Activated naive CD4-positive, alpha-beta T cell treated with anti-CD3 and anti-CD28 coated beads, Interleukin-2, amount 50 U/mL, for 24 hours (primary cell): ENCODE data around the gene PLCE1.

Experiments
- H3K27ac Mint-ChIP-seq: one replicate; pipeline ENCODE4 v1.8.0; 2021; ENCODE audit warnings: mild to moderate bottlenecking, mixed read lengths
- H3K27me3 Mint-ChIP-seq: one replicate; pipeline ENCODE4 v1.8.0; 2021; ENCODE audit warnings: mixed read lengths
- H3K36me3 Mint-ChIP-seq: one replicate; pipeline ENCODE4 v1.8.0; 2021; ENCODE audit warnings: mixed read lengths
- H3K4me1 Mint-ChIP-seq: one replicate; pipeline ENCODE4 v1.8.0; 2021; ENCODE audit warnings: mixed read lengths
- H3K4me3 Mint-ChIP-seq: one replicate; pipeline ENCODE4 v1.8.0; 2021; ENCODE audit warnings: mild to moderate bottlenecking, mixed read lengths
- H3K9me3 Mint-ChIP-seq: one replicate; pipeline ENCODE4 v1.8.0; 2021; ENCODE audit warnings: mixed read lengths

PLCE1 gene

DNA sequence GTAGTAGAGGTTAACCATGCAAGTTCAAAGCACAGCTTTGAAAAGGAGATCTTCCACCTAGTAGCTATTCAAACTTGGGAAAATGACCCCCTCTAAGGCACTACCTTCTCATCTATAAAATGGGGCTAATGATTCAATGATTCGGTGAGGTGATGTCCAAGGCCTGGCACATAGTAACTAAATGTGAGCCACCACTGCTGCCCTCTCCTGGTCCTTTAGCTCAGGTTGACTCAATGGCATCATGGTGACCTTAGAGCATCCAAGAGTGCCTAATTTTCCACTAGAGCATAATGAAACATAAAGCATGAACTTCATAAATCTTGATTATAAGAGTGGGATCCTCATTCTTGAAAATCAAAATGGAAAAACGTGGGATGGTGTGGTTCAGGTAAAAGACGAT lies 16.3 kb upstream of the PLCE1 start:
- Mint-ChIP-seq H3K4me1 (no peaks in the 10 kb centered on the region), H3K36me3 (no peaks in the 10 kb centered on the region), H3K4me3 (no peak overlapping the region), H3K27me3 (peaks cover 6% of the 10 kb centered on the region), H3K9me3 (peaks cover 5% of the 10 kb centered on the region), H3K27ac (no peak overlapping the region)

DNA sequence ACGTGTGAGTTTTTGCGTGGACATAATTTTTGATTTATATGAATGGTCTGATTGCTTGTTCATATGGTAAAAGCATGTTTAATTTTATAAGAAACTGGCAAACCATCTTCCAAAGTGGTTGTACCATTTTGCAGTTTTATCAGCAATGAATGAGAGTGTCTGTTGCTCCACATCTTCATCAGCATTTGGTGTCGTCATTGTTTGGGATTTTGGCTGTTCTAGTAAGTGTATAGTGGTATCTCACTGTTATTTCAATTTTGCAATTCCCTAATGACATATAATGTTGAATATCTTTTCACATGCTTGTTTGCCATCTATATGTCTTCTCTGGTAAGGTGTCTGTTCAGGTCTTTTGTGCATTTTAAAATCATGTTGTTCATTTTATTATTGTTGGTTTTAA lies 13.2 kb upstream of the PLCE1 start:
- Mint-ChIP-seq H3K4me1 (no peaks in the 10 kb centered on the region), H3K36me3 (no peaks in the 10 kb centered on the region), H3K27ac (no peak overlapping the region), H3K27me3 (peaks cover 7% of the 10 kb centered on the region), H3K4me3 (no peak overlapping the region), H3K9me3 (no peaks in the 10 kb centered on the region)

DNA sequence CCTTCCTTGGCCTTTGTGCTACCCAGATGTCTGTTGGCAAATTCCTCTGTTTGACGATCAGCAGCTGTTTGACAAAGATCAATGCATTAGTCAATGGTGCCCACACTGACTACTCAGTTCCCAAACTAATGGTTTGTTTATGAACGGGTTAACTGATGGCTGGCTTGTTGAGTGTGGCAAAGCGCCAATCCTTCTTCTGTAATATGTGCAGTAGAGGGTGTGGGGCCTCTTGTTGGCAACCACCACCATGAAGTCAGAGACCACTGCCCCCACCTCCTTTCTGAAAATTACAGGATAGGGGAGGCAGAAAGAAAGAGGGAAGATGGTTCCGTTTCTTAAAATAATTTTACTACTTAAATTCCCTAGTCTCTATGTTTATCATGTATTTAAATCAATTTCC lies 2.6 kb upstream of the PLCE1 start:
- H3K36me3 Mint-ChIP-seq, result no peaks in the 10 kb centered on the region
- no peak overlapping the region for H3K4me3 Mint-ChIP-seq
- H3K4me1 Mint-ChIP-seq, result peaks cover 5% of the 10 kb centered on the region
- H3K9me3 Mint-ChIP-seq, result no peaks in the 10 kb centered on the region
- H3K27me3 Mint-ChIP-seq, result peaks cover 42% of the 10 kb centered on the region
- H3K27ac Mint-ChIP-seq, result no peak overlapping the region

DNA sequence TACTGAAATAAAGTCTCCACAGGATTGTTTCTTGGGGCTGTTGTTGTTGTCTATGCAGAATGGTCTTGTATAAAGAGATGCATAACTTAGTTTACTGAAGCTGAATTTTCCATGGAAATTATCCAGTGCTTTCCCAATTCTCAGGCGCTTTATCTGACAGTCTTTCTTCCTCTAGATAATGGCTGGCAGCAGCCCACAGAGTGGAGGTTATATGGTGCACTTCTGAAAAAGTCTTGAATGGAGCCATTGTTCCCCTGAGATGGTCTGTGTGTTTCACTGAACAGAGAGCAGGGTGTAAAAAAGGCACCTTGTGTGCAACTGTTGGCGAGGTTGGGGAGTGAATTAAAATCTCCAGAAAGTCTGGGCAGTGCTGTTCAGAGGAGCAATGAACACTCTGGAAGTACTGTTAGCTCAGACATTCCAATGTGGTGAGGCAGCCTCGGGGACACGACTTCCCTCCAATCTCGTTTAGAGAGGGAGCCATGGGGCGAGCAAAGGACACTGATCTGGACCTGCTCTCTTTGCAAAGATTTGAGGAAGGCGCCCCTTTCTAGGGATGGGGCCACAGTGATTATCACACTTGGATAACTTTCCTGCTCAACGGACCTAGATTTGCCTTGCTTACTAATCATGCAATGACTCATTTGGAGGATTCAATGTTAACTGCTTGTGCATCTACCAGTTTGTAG lies 2.0 kb upstream of the PLCE1 start:
- peaks cover 45% of the 10 kb centered on the region for H3K27me3 Mint-ChIP-seq
- no peak overlapping the region for H3K27ac Mint-ChIP-seq
- no peaks in the 10 kb centered on the region for H3K9me3 Mint-ChIP-seq
- H3K4me3 Mint-ChIP-seq, result no peak overlapping the region
- H3K4me1 Mint-ChIP-seq, result peaks cover 5% of the 10 kb centered on the region
- no peaks in the 10 kb centered on the region for H3K36me3 Mint-ChIP-seq

DNA sequence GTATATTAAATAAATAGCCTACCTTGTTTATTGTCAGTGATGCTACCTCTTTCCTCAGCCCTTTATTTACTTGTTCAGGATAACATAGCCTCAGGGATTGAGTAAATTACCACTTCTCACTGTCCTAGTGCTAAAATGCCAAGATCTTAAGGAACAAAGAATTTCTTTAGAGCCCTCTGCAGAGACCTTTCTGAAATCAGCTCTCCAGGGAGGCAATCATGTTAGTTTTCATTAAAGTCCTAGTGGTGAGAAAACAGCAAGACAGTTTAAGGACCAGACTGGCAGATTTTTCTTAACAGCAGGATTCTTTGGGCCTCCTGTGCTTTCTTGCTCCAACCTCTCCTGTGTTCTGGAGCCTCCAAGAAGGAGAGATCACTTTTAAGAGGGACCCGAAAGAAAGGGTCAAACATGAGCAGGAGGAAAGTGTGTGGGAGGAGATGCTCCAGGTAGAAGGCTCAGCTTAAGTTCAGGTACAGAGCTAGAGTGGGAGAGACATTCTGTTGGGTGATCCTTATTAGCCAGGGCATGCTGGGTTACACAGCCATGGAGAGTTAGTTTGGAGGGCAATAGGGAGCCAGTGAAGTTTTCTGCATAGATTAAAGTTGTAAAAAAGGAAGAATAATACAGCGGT lies 1.2 kb upstream of the PLCE1 start:
- Mint-ChIP-seq H3K36me3 (no peaks in the 10 kb centered on the region), H3K27ac (no peak overlapping the region), H3K4me1 (peaks cover 5% of the 10 kb centered on the region), H3K4me3 (peak overlapping the region; percentile 31), H3K9me3 (no peaks in the 10 kb centered on the region), H3K27me3 (peaks cover 45% of the 10 kb centered on the region)

DNA sequence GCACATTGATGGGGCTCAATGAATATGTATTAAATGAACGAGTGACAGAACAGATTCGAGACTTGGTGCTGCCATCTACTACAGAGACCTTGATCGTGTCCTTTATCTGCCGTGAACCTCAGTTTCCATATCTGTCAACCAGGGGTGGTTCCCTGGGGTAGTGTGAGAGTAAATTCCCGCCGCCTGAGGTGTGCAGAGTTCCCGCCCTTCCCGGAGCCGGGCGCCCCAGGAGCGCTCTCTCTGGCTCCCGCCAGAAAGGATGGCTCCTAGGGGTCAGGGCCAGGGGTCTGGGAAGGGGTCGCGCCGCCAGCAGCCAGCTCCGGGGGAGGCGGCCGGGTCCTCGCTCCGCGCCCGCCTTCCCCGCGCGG lies 333 bp upstream of the PLCE1 start:
- Mint-ChIP-seq H3K4me3 (peak overlapping the region; percentile 34), H3K27me3 (peaks cover 50% of the 10 kb centered on the region), H3K4me1 (peaks cover 5% of the 10 kb centered on the region), H3K27ac (no peak overlapping the region), H3K9me3 (no peaks in the 10 kb centered on the region), H3K36me3 (no peaks in the 10 kb centered on the region)

DNA sequence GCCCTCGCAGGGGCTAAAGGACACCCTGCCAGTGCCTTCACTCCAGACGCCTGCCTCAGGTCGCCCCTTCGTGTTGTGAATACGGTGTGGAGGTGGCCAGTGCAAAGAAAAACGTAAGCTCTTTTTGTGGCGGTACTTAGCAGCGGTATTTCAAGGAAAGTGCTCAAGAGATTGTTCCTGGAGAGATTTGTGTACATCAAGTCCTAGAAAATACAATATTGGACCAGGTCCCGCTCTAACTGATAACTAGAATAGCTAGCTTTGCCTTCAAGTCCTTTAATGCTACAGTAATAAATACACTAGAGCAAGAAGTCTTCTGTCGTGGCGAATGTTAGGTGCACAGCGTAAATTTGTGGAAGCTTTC lies 689 bp downstream of the PLCE1 start:
- Mint-ChIP-seq H3K9me3 (no peaks in the 10 kb centered on the region), H3K36me3 (no peaks in the 10 kb centered on the region), H3K4me3 (no peak overlapping the region), H3K27ac (no peak overlapping the region), H3K4me1 (peaks cover 5% of the 10 kb centered on the region), H3K27me3 (peaks cover 48% of the 10 kb centered on the region)

DNA sequence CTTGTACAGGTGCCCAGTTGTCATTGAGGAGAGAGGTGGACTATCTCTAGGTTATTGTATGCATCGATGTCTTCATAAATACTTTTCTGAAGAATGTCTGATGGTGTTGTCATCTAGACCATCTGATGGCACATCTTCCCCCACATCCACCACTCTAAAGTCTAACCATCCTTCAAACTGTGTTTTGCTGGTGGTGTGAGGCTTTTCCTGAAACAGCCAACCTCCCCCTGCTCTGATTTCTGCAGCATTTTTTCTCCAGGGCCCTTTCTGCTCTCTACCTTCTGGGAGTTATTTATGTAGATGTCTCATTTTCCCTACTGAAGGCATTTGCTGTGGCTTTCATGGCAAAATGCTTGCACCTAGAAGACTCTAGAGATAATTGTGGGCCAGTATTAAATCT lies 1.5 kb downstream of the PLCE1 start:
- no peaks in the 10 kb centered on the region for H3K36me3 Mint-ChIP-seq
- no peak overlapping the region for H3K27ac Mint-ChIP-seq
- no peaks in the 10 kb centered on the region for H3K9me3 Mint-ChIP-seq
- peaks cover 53% of the 10 kb centered on the region for H3K27me3 Mint-ChIP-seq
- H3K4me1 Mint-ChIP-seq, result peaks cover 5% of the 10 kb centered on the region
- H3K4me3 Mint-ChIP-seq, result no peak overlapping the region

DNA sequence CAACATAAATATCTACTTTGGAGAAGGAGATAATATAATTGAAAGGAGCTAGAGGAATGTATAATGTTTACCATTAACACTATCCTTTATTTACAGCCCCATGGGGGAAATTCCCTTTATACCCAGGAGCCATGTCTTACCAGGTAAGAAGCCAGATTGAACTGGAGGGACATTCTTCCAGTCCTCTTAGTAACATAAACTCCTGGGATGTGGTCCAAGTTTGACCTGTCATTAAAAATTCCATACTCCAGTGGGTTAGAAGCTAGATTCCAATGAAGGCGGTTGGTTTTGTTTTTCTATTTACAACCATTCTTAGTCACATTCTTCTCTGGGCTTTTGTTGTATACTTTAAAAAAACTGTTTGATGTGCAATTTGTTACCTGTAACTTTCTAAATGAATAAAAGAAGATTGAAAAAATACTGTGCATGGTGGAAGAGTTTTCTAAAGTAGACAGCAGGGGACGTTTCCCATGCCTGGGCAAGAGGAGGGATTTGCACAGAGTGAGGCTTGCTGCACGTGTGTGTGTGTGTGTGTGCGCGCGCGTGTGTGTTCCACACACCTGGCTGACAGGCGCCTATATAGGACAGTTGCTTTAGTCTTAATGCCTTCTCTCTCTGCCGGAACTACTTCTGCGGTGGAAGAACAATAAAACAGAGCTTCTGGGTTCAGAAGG lies 2.0 kb downstream of the PLCE1 start:
- Mint-ChIP-seq H3K4me3 (no peak overlapping the region), H3K9me3 (no peaks in the 10 kb centered on the region), H3K27ac (no peak overlapping the region), H3K36me3 (no peaks in the 10 kb centered on the region), H3K4me1 (peaks cover 5% of the 10 kb centered on the region), H3K27me3 (peaks cover 49% of the 10 kb centered on the region)

DNA sequence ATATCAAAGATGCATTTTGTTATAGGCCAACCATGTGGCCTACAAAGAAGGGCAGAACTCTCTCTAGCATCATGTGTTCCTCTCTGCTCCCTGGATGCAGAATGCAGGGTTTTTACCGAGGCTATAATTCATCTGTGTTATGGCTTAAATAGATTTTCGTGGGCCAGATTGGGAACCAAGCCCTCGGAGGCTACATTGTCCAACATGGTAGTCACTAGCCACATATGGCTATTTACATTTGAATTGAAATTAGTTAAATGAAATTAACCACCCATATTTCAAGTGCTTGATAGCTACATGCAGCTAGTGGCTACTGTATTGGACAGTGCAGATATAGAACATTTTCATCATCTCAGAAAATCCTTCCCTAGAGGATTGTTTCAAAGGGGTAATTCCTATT lies 2.8 kb downstream of the PLCE1 start:
- H3K4me3 Mint-ChIP-seq, result no peak overlapping the region
- H3K9me3 Mint-ChIP-seq, result no peaks in the 10 kb centered on the region
- H3K27me3 Mint-ChIP-seq, result peaks cover 44% of the 10 kb centered on the region
- no peaks in the 10 kb centered on the region for H3K36me3 Mint-ChIP-seq
- H3K4me1 Mint-ChIP-seq, result peaks cover 5% of the 10 kb centered on the region
- H3K27ac Mint-ChIP-seq, result no peak overlapping the region

DNA sequence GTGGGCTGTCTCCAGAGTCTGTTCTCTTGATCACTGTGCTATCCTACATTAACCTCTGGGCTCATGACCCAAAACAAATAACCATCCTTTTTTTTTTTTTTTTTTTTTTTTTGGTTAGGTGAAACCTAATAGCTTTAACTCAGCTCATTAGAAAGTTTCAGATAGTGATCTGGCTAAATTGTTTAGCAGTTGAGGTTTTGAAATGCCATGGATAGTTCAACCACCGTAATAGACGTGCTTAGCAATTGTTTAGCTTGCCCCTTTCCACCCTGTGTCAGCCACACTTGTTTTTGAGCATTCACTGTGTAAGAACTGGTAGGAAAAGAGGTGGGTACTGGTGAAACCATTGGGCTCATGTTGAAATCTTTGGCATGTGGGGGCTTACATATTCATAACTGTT lies 3.8 kb downstream of the PLCE1 start:
- Mint-ChIP-seq H3K36me3 (no peaks in the 10 kb centered on the region), H3K27me3 (peaks cover 37% of the 10 kb centered on the region), H3K4me3 (no peak overlapping the region), H3K9me3 (no peaks in the 10 kb centered on the region), H3K27ac (no peak overlapping the region), H3K4me1 (peaks cover 4% of the 10 kb centered on the region)

DNA sequence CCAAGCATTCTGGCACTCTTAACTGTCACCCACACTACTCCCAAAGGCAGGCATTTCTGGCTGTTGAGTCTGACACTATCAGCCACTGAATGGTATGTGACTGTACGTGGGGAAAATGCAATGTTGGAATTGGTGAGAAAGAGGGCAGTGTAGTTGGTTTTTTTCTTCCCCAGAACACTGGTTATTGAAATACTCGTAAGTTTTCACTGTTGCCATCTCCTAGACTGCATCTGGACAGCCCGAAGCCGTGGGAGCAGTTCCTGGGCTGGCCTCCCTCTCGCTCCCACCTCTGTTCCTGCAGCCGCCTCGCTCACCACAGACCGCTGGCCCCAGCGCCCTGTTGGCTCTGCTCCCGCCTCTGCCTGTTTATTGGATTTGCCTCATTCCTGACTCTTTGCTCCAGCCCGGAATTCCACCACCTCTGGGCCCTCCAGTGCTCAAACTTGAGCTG lies 5.7 kb downstream of the PLCE1 start:
- no peak overlapping the region for H3K4me3 Mint-ChIP-seq
- no peaks in the 10 kb centered on the region for H3K9me3 Mint-ChIP-seq
- H3K36me3 Mint-ChIP-seq, result no peaks in the 10 kb centered on the region
- H3K27ac Mint-ChIP-seq, result no peak overlapping the region
- H3K4me1 Mint-ChIP-seq, result no peaks in the 10 kb centered on the region
- peaks cover 27% of the 10 kb centered on the region for H3K27me3 Mint-ChIP-seq

DNA sequence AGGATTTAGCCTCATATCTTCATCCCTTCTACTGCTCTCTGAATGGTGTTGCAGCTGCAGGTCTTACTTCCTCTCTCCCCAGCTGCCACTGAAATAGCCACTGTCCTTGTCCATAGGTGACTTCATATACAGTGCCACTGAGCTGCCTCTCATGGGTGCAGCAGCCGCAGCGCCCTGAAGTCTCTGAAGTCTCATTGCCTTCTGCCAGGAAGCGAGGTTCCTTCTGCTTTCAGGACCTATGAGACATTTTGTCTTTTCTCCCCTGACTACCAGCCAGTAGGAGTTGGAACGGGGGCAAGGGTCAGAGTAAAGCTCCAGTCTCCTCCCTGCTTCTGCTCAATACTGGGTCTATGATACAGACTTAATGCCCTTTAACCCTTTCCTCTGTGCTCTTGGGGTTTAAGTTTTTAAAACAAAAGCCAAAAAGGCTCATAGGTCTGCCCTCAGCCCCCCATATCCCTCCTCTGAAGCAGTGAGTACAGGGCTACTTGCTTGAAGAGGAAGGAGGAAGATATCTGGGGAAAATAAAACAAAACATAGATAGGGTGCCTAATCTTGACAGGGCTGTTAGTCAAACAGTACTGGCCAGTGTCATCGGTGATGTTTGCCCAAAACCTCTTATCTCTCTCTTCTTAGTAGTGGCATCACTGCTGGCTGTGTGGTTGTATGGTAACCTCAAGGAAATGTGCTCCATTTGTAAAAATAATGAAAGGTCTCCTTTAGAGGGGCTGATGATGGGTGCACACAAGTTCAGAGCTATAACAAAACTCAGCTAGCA lies 7.1 kb downstream of the PLCE1 start:
- peaks cover 17% of the 10 kb centered on the region for H3K27me3 Mint-ChIP-seq
- H3K27ac Mint-ChIP-seq, result no peak overlapping the region
- no peaks in the 10 kb centered on the region for H3K36me3 Mint-ChIP-seq
- H3K4me3 Mint-ChIP-seq, result no peak overlapping the region
- H3K9me3 Mint-ChIP-seq, result no peaks in the 10 kb centered on the region
- H3K4me1 Mint-ChIP-seq, result no peaks in the 10 kb centered on the region

DNA sequence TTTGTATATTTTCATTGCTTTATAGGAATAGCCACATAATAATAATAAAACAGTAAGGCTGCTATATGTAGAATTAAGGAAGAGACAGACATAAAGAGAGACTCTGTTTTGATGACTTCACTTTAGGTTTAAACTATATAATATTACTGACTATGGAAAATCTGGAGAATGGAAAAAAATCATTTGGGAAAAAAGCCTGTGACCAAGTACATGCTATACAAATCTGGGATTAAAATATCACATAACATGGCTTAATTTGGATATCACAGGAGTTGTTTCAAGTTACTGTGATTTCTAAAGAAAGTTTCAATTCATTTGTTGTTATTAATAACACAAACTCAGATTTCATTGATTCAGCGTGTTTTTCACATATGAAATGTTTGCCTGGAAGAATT lies 7.7 kb downstream of the PLCE1 start:
- H3K36me3 Mint-ChIP-seq, result no peaks in the 10 kb centered on the region
- H3K27me3 Mint-ChIP-seq, result peaks cover 14% of the 10 kb centered on the region
- H3K4me3 Mint-ChIP-seq, result no peak overlapping the region

DNA sequence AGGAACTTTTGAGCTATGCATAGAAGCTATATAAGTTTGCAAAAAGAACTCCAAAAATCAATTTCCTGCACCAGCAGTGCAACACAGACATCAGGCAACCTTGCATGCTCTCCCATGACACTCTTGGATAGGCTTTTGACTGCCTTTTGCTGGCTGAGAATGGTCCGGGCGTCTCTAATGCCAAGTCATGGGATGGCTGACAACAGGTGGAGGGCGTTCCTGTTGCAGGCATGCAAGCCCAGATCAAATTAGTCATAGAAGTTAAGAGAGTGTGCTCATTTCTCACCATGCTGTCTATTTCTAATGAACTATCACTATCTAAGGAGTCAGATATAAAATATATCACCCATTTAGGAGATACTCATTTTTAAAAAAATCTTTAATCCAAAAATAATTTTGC lies 8.4 kb downstream of the PLCE1 start:
- no peaks in the 10 kb centered on the region for H3K36me3 Mint-ChIP-seq
- no peak overlapping the region for H3K4me3 Mint-ChIP-seq
- no peak overlapping the region for H3K27ac Mint-ChIP-seq
- no peaks in the 10 kb centered on the region for H3K4me1 Mint-ChIP-seq
- H3K27me3 Mint-ChIP-seq, result peaks cover 17% of the 10 kb centered on the region
- H3K9me3 Mint-ChIP-seq, result no peaks in the 10 kb centered on the region

More for the DNA sequence above, 7.7 kb downstream of the PLCE1 start:
- Mint-ChIP-seq H3K9me3 (no peaks in the 10 kb centered on the region), H3K27ac (no peak overlapping the region), H3K4me1 (no peaks in the 10 kb centered on the region)

DNA sequence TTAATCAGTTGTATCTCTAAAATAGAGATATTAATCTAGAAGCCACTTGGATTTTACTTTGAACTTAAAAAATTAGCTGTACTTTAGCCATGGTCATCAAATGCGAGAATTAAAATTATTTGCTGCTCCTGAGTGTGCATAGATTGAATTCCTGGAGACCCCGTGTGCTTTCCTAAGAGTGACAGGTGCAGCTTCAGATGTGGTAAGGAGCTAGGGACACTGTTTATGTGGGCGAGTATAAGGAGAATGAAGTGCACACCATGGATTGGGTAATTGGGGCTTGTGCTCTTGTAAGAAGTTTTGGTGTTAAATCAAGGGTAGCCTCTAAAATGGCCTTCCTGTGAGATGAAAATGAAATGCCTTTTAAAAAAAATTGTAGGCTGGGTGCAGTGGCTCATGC lies 9.8 kb downstream of the PLCE1 start:
- peaks cover 10% of the 10 kb centered on the region for H3K27me3 Mint-ChIP-seq
- no peaks in the 10 kb centered on the region for H3K4me1 Mint-ChIP-seq
- no peaks in the 10 kb centered on the region for H3K36me3 Mint-ChIP-seq
- no peak overlapping the region for H3K4me3 Mint-ChIP-seq
- no peaks in the 10 kb centered on the region for H3K9me3 Mint-ChIP-seq
- no peak overlapping the region for H3K27ac Mint-ChIP-seq
